PC-9 (cell line): ENCODE results near the gene JAML.

Experiments used
- EZH2 ChIP-seq: fragments of 200-600 bp; sonication (generic); IDR thresholded peaks from 2 replicates; pipeline ENCODE4 v1.8.0; 2017; ENCODE audit warnings: antibody characterized with exemption, low read depth
- TF ChIP-seq, protein P1 (sequence below): fragments of 200-600 bp; sonication (generic); conservative IDR thresholded peaks from 2 replicates; pipeline ENCODE4 v1.6.1; 2017; ENCODE audit warnings: mixed run types, antibody characterized with exemption, mild to moderate bottlenecking, moderate library complexity

DNA sequence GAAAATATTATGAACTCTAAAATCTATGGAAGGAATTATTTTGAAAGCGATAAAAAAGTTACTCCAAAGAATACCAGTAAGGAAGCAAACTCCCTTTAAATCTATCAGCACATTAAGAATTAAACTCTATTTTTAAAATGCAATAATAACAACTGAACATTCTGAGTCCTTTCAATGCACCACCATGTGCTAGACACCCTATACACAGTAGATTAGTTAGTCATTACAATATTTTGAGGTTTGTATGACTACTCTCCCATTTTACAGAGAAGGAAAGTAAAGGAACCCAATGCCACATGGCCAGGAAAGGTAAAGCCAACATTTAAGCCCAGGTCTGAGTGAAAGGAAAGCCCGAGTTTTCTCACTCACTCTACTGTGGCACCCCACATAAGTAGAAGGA is 17.7 kb downstream of the JAML start:
- TF ChIP-seq, protein P1, sequence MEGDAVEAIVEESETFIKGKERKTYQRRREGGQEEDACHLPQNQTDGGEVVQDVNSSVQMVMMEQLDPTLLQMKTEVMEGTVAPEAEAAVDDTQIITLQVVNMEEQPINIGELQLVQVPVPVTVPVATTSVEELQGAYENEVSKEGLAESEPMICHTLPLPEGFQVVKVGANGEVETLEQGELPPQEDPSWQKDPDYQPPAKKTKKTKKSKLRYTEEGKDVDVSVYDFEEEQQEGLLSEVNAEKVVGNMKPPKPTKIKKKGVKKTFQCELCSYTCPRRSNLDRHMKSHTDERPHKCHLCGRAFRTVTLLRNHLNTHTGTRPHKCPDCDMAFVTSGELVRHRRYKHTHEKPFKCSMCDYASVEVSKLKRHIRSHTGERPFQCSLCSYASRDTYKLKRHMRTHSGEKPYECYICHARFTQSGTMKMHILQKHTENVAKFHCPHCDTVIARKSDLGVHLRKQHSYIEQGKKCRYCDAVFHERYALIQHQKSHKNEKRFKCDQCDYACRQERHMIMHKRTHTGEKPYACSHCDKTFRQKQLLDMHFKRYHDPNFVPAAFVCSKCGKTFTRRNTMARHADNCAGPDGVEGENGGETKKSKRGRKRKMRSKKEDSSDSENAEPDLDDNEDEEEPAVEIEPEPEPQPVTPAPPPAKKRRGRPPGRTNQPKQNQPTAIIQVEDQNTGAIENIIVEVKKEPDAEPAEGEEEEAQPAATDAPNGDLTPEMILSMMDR = no peak
- TF ChIP-seq EZH2 = no peak
